GM10847 (cell line): ENCODE data around the gene C4orf50.

ENCODE experiments used
- POLR2A ChIP-seq: IDR thresholded peaks from 2 replicates; pipeline ENCODE4 v1.6.1; 2011; ENCODE audit not compliant: insufficient read length; ENCODE audit errors: extremely low read depth

C4orf50 gene

GRCh38 chr4:5955856-5956255 is 62.4 kb downstream of the C4orf50 start:
- no peak for TF ChIP-seq POLR2A

GRCh38 chr4:5955201-5955821 is 62.9 kb downstream of the C4orf50 start:
- no peak for TF ChIP-seq POLR2A

- no peak for TF ChIP-seq POLR2A
Observed at GRCh38 chr4:5954056-5954760, 64.0 kb downstream of the C4orf50 start.

GRCh38 chr4:5952975-5953951 is 65.0 kb downstream of the C4orf50 start:
- no peak for TF ChIP-seq POLR2A

- no peak for TF ChIP-seq POLR2A
Observed at GRCh38 chr4:5952286-5952974, 65.8 kb downstream of the C4orf50 start.

GRCh38 chr4:5945936-5946335 is 72.3 kb downstream of the C4orf50 start:
- no peak for TF ChIP-seq POLR2A

- no peak for TF ChIP-seq POLR2A
Observed at GRCh38 chr4:5945171-5945570, 73.1 kb downstream of the C4orf50 start.

GRCh38 chr4:5943561-5943960 is 74.7 kb downstream of the C4orf50 start:
- TF ChIP-seq POLR2A: no peak

- no peak for TF ChIP-seq POLR2A
Observed at GRCh38 chr4:5942947-5943346, 75.3 kb downstream of the C4orf50 start.

- TF ChIP-seq POLR2A: no peak
Observed at GRCh38 chr4:5941601-5942000, 76.6 kb downstream of the C4orf50 start.

GRCh38 chr4:5940470-5941203 is 77.6 kb downstream of the C4orf50 start:
- TF ChIP-seq POLR2A: no peak

GRCh38 chr4:5933996-5934831 is 84.0 kb downstream of the C4orf50 start:
- TF ChIP-seq POLR2A: no peak

GRCh38 chr4:5933116-5933515 is 85.1 kb downstream of the C4orf50 start:
- TF ChIP-seq POLR2A: no peak
